SK-N-SH (cell line): Measurements from ENCODE around the gene TMPRSS9.

Experiments
- EP300 ChIP-seq, 2 experiments: IDR thresholded peaks; 2 replicates each; pipeline versions ENCODE4 v1.4.0 to v1.6.1; 2012; ENCODE audit warnings: borderline replicate concordance in 1 of 2, low read depth in 1 of 2, low read length in 1 of 2
- TCF12 ChIP-seq: IDR thresholded peaks from 2 replicates; pipeline ENCODE4 v1.4.0; 2012
- TF ChIP-seq, protein P1 (sequence below): fragments of 200-600 bp; sonication (generic); IDR thresholded peaks from 2 replicates; pipeline ENCODE4 v1.6.1; 2017; ENCODE audit warnings: antibody characterized with exemption, mild to moderate bottlenecking, moderate library complexity

DNA sequence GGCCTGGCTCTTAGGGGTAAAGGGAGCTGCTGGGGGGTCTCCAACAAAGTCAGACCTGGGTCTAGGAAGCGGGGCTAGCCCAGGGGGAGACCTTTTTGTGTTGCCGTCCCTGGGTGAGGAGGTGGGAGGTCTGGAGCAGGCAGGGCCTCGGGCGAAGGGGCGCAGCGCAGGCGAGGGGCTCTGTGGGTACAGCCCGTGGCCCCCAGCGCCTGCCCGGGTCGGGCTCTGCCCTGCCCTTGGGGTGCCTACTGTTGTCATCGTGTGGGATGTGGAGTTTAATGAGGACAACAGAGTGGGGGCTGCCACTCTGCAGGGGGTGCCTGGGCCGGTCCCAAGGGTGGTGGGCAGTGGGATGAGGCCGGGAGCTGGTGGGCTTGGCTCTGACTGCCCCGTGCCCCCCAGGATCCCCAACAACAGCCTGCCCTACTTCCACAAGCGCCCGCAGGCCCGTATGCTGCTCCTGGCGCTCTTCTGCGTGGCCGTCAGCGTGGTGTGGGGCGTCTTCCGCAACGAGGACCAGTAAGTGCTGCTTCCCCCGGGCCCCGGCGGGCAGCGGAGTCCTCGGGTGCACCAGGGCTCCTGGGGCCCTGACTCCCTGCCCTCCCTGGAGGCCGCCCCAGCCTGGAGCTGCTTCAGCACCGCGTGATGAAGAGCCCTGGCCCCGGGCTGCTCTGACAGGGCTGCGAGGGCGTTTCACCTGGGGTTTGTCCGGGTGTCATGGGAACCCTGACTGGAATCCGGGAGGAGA, 19.4 kb upstream of the TMPRSS9 start:
- TF ChIP-seq EP300 (IDR thresholded peaks at IDR 0.05; ENCODE audit: borderline replicate concordance in 1 of 2, low read depth in 1 of 2, low read length in 1 of 2) (no peak), TCF12 (no peak)
- TF ChIP-seq, protein P1, sequence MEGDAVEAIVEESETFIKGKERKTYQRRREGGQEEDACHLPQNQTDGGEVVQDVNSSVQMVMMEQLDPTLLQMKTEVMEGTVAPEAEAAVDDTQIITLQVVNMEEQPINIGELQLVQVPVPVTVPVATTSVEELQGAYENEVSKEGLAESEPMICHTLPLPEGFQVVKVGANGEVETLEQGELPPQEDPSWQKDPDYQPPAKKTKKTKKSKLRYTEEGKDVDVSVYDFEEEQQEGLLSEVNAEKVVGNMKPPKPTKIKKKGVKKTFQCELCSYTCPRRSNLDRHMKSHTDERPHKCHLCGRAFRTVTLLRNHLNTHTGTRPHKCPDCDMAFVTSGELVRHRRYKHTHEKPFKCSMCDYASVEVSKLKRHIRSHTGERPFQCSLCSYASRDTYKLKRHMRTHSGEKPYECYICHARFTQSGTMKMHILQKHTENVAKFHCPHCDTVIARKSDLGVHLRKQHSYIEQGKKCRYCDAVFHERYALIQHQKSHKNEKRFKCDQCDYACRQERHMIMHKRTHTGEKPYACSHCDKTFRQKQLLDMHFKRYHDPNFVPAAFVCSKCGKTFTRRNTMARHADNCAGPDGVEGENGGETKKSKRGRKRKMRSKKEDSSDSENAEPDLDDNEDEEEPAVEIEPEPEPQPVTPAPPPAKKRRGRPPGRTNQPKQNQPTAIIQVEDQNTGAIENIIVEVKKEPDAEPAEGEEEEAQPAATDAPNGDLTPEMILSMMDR = no peak
